Suprapubic skin (tissue), 2 donors: ENCODE results near the gene DMPK.

Experiments used
- EP300 ChIP-seq: sonication (generic); formaldehyde crosslinking; IDR thresholded peaks from one replicate; pipeline ENCODE4 v1.6.1; 2017; ENCODE audit warnings: antibody characterized with exemption
- POLR2A ChIP-seq, 2 donors: fragments of 450-650 bp; IDR thresholded peaks; one replicate each; pipeline ENCODE4 v1.6.1; 2017; ENCODE audit warnings: antibody characterized with exemption in 2 of 2, mild to moderate bottlenecking in 2 of 2, moderate library complexity in 2 of 2

DNA sequence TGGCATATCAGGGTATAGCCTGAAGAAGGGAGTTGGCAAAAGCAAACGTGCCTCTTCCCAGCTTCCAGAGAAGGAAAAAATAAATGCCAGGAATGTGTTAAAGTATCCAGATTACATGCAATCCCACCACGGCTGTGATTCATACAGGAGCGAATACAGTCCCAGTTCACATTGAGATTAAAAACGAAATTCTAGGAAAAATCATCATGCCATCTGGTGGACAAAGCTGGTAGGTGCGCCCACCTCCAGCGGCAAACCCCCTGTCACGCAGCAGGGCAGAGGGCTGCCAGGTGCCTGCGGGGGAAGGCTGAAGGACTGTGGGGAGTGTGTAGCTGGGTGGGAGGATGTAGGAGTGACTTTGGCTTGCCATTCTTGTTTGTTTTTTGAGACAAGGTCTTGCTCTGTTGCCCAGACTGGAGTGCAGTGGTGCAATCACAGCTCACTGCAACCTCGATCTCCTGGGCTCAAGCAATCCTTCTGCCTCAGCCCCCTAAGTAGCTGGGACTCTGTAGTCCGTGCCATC is 16.8 kb upstream of the DMPK start:
- no peak for TF ChIP-seq POLR2A (IDR thresholded peaks at IDR 0.05)
- no peak for TF ChIP-seq EP300
